T1000 (cell line): ENCODE data around the gene RNU2-63P.
"Not testable (repeated sequence)": the region's sequence is repeated elsewhere in the genome, so short reads cannot be mapped to it uniquely, and the experiment has no call there.

ENCODE experiments used
- DNase-seq: peaks from one replicate; lab custom pipeline; 2025; ENCODE audit warnings: mixed read lengths; lab: John Stamatoyannopoulos, UW

The RNU2-63P gene

DNA sequence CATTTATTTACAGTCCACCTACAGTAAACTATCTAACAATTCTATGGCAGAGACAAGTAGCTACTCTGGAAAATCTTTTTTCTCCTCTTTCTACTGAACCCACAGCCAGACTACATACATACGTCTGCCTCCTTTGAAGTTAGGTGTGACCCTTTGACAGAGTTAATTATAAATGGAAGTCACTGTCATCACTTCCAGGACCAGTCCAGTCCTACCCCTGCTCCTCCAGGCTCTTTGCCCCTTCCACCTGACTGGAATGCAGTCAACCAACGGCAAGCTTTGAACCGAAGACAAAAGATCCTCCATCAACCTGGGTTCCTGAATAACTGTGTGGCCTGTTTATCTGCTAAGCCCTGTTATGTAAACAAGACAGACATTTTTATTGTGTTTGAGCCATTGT is 35.2 kb downstream of the RNU2-63P start:
- not testable (repeated sequence) for DNase-seq

DNA sequence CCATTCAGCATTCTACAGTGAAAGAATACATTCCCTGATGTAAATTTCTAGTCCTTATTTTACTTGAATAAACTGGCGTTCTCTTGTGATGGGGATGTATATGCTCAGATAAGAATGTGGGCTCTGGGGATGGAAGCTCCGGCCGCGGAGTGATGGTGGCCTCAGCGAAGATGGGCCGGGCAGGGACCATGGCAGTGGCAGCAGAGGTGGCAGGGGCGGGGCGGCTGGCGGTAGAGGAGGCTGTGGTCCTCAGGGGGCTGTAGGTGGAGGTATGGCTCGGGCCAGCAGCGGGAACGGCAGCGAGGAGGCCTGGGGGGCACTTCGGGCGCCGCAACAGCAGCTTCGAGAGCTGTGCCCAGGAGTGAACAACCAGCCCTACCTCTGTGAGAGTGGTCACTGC is 44.0 kb downstream of the RNU2-63P start:
- DNase-seq, result not testable (repeated sequence)
